HG02973 (cell line): ENCODE measurements around the gene POPDC3.

ENCODE experiments used
- ATAC-seq: cut with Tn5 transposase; IDR thresholded peaks from one replicate; pipeline ENCODE4 v1.9.1; 2021; ENCODE audit warnings: moderate library complexity; ENCODE audit not compliant: unreplicated experiment

POPDC3 gene

DNA sequence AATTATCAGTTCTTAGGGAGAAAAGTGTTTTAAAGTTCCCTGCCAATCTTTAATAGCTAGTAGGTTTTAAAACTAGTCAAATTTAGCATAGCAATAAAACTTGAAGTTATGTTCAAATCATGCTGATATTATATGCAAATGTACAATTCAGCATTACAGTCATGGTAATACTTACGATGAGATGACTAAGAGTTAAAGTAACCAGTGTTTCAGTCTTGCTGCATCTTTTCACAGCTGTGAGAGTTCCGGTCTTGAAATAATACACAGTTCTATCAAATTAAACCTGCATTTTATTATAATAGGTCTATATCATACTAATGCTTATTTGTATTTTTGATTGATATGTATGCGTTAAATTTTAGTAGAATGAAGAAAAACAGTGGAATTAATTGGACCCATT, 26.1 kb downstream of the POPDC3 start:
- peak; percentile 77 for ATAC-seq

DNA sequence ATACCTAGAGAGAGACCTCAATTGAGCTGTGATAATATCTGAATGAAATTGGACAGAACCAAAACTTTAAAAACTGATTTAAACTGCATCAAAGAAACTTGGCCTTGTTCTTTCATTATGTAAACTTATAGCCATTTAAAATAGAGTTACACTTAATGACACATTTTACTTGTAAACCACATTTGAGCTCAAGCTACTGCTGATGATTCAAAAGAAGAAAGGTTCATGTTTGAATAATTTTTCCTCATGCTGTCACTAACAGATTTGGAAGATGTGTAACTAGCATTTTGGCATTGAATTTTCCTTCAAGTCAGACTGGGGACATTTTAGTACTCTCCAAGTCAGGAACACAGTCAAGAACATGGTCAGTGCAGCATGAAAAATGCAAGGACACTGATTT, 26.9 kb downstream of the POPDC3 start:
- no peak for ATAC-seq

DNA sequence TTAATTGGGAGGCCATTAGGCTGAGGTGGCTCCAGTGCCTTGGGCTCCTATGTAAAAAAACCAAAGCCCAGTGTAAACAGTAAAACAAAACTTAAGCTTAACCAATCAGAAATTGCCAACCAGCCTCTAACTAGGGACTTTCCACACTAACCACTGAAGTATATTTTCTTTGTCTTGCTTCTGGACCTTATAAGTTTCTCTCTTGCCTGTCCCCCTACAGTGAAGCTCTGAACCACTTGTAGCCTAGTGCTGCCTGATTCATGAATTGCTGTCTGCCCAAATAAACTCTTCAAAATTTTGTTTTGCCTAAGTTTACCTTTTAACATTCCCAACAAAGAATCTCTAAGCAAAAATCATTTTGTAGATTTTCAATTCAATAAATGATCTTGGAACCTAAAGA, 28.2 kb downstream of the POPDC3 start:
- ATAC-seq, result no peak

DNA sequence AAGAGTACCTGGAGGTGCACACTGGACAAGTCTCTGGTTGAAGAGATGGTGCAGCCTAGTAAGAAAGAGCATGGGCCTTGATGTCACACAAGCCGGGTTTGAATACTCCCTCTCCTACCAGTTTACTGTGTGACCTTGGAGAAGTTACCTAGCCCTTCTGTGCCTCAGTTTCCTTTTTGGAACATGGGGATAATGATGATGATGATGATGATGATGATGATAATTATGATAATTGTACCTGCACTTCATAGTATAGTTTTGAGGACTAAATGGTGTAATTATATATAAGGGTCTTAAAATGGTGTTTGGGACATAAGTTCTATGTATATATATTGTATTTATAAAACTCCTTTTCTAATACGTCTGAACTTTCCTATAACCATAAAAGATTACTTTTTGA, 41.7 kb downstream of the POPDC3 start:
- no peak for ATAC-seq

DNA sequence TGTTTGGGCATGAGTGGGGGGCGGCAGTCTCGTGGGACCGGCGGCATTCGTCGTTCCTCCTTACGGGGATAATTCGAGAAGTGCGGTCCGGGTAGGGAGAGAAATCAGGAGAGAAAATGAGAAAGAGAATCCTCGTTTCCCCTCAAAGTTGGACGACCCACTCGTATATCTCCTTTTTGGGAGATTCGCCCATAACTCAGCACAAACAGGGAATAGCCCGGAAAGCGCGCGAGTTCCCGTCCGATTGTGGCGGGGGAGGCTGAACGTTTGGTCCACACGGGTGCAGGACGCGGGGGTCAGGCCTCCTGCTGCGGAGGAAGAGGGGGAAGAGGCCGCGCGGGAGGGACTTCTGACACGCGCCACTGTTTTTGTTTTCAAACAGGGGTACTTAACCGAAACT, 42.4 kb downstream of the POPDC3 start:
- no peak for ATAC-seq

DNA sequence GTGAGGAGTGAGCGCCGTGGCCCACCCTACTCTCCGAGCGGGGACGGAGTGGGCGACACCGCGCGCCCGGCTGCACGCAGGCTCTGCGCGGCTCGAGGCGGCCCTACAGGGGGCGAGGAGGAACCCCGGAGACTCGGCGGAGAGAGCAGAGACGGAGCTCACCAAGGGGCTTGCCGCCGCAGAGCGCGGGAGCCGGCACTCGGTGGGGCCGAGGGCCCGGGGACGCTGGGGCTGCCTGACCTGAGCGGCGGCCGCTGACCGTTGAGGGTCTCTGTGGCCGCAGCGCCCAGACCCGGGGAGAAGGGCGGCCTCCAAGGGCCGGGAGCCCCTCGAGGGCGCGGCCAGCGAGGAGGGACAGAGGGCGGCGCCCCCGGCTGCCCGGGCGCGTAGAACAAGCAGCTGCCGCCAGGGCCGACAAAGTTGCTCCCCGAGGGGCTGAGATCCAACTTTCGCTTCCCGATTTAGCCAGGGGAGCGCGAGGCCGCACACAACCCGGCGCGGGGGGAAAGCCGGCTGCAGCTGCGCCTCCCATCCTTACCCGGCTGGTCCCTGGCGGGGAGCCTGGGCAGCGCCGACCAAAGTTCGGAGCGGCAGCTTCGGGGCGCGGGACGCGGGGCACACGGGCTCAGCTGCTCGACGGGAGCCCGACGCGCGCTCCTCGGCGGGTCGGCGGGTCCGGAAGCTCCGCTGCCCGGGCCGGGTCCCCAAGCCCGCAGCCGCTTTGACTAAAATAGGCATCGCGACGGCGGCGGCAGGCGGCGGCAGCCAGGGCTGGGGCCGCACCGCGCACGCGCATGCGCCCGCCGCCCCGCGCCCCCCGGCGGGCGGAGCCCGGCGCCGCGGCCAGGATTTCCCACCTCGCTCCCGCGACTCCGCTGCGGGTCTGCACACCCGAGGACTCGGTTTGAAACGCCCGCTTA, 43.1 kb downstream of the POPDC3 start:
- ATAC-seq, result peak; percentile 54

DNA sequence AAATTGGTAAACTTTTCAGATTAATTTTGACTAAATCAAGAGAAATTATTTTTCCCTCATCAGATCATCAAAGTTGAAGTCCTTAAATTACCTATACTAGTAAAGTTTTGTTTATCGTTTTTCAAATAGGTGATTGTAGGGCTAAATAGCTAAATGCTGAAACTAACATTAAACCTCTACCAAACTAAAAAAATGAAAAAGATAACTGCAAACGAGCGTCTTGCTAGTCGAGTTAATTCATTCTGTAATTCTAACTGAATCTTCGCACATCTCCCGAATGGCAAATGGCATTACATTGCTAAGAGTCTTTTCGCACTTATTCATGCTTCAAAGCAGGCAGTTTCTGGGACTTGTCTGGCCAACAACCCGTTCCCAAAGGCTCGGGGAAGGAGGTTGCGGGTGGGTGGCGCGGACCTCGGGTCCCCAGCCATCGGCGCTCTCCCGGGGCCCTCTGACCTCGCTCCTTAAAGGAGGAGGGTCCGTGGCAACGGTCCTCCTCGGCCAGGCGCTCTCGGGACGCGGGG, 43.8 kb downstream of the POPDC3 start:
- no peak for ATAC-seq

DNA sequence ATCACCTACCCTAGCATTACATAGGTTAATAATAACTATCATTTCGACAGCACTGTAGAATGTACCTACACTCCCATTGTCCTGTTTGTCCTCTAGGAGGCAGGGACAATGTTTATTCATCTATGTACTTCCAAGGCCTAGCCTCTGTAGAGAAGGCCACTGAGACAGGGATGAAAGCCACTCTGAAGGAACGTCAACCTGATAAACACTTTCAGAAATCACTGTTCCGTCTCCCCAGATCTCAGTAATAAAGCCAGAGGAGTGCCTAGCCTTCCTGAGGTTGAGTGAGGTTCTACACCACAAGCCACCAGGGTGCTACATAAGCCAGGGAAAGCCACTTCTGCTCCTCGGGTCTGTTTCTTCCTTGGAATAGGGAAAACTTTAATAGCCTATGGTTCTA, 44.8 kb downstream of the POPDC3 start:
- no peak for ATAC-seq

DNA sequence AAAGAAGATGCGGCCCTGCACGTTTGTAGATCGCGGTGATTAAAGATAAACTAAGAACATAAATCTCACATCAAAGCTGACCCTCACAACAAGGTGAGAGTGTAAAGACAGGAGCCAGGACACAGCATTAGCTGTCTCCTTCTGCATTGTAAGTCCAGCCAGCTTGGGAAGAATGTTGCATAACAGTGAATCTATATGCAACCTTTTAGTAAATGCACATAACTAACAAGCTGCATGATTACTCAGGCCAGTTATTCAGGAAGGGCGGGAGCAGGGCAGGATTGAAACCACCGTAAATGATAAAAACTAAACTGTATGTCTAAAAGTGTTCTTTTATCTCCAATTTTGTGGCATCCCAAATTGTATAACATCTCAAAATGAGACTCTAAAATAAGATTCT, 57.1 kb downstream of the POPDC3 start:
- ATAC-seq, result no peak

DNA sequence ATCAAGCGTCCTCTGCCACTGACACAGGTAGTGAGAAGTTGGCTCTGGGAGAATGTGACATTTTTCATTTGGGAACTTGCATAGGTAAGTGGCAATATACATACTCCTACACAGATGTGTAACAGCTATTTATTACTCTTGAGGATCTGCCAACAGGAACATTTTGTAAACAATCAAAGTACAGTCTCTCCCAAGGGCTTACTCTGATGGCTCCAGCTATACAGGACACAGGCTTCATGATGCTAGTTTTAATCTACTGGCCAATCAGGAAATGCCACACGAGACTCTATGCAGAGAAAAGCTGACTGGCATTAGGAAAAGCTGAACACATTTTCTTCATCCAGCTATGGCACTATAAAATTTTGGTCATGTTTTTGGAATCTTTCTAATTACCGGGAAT, 57.8 kb downstream of the POPDC3 start:
- no peak for ATAC-seq

DNA sequence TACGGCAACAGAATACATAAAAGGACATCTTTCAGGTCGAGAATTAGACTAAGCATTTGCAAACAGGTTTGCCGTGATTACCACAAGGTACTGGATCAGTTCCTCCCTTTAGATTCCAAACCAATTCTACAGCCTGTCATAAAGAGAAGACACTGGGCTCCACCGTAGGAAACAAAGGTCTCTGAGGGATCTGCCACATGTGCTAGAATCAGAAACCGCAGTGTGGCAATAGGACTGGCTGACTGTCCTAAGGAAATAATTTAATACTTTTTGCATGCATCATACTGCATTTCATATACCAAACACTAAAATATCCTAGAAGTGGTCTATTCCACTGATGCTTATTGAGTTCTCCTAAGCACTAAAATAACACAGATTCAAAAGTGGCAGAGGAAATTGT, 59.2 kb downstream of the POPDC3 start:
- ATAC-seq, result no peak

DNA sequence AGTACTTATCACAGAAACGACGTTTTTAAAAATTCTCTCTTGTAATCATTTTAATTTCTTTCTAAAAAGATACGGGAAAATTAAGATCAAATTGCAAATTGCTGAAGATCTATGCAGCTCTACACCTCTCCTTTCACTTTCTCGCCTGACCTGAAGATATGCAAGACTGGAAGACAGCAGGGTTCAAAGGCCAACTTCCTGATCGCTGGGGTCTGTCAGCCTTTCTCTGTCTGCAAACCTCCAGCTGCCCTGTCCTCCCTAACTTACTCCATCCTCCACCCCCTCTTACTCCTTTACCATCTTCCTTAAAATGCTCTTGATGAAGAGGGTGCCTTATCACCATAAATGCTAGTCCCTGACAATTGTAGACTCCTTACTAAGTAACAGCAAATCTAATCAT, 63.7 kb downstream of the POPDC3 start:
- no peak for ATAC-seq

DNA sequence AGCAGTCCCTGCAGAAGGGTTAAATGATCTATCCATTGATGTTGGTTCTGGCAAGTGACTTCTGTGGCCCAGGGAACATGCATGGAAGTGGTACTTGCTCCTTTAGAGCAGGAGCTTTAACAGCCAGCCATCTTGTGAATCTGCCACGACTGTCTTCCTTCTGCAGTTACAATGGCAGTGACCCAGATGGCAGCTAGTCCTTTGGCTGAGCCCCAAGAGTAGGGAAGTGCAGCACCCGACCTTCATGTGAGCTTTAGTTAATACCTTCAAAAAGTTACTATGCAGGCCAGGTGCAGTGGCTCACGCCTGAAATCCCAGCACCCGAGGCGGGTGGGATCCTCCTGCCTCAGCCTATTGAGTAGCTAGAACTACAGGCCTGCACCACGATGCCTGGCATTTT, 66.4 kb downstream of the POPDC3 start:
- ATAC-seq, result no peak

DNA sequence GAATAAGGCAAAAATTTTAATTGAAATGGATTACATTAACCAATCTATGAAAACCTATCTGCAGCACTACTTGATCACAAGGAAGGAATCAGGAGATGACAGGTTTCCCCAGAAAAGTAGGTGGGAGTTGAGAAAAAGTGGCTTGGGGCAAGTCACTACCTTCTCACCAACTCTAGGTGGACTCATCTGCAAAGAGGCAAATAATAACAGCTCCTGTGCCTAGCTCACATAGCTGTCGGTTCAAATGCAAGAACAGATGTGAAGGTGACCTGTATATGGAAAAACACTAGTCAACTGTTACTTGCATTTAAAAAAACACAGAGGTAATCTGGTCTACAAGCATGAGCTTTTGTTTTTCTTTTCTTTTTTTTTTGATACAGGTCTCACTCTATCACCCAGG, 67.2 kb downstream of the POPDC3 start:
- no peak for ATAC-seq

DNA sequence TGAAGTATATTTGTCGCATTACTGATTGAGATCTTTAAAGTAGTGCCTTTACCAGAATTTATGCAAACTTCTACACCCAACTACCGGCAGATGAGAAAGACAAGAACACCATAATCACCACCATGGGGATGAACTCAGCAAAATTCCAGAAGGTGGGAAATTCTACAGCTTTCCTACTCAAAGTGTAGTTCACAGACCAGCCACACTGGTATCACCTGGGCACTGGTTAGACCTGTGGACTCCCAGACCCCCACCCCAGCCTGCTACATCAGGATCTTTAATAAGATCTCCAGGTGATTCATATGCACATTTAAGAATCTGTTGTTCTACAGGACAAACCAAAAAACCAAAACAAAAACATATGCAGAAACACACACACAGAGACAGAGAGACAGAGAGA, 67.9 kb downstream of the POPDC3 start:
- ATAC-seq, result no peak

DNA sequence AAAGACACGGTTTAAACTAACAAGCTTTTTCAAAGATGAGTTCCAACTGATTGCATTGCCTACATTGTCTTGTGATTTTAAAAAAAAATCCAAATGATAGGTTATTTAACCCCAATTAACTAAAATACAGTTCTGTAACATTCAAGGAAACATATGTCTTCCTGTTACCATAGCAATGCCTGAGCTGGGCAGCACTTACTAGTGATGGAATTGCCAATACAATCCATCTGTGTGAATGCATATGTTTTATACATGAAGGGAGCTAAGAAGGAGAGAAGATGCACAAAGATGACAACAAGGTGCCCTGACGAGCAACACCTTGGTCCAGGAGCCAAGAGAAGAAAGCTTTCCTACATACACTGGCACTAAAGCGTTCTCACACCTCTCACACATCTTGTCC, 68.7 kb downstream of the POPDC3 start:
- ATAC-seq, result no peak

DNA sequence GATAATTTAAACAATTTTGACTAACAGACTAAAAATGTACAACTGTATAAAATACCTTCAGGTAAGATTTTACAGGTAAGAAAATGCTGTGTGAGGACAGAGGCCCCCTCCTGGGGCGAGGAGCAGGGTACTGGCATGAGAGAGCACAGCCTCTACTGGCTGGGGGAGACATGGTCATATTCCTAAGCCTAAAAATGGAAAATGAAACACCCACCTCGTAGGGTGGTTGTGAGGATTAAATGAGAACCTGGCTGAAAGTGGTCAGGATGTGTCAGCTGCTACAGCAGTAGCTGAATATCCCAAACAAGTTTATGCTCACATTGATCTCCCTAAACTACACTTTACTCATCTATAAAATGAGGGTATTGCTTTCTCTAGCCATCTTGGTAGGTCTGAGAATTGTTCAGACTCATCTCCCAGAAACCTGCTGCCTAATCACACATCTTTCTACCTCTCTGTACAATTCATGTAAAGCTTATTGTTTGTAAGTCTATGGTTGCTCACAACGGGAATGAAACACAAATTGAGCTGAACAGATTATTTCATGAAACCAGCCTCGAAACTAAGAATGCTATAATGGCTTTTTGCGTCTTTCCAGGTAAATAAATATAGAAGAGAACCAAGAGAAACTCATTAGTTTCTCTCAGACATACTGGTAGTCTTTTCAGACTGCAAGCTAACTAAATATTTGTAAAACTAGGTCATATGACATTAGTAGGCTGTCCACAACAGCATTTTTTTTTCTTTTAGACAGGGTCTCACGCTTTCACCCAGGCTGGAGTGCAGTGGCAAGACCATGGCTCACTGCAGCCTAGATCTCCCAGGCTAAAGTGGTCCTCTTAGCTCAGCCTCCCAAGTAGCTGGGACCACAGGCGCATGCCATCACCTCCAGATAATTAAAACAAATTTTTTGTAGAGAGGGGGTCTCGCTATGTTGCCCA, 69.6 kb downstream of the POPDC3 start:
- no peak for ATAC-seq

DNA sequence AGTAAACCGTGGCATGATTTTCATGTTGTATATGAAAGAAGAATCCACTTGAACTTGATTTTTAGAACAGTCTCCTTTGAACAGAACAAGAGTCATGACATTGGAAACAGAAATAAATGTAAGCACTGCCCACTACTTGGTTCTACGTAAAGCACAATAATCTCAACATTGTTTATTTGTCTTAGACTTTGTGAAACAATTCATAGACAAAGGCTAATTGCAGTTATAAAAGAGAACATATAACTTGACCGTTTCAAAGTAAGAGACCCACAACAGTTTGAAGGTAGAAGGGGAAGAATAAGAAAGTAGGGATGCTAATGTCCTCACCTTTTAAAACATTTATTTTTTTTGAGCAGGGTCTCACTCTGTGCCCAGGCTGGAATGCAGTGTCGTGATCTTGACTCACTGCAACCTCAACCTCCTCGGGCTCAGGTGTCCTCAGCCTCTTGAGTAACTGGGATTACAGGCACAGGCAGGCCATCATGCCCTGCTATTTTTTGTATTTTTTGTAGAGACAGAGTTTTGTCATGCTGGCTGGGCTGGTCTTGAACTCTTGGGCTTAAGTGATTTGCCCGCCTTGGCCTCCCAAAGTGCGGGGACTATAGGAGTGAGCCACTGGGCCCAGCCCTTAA, 71.1 kb downstream of the POPDC3 start:
- ATAC-seq, result no peak
